IMR-90 (cell line): Measurements from ENCODE around the gene RBBP6. TPM values are rescaled to one million over a fixed set of nuclear protein-coding genes. Genes with fewer than 3 reads are reported as not detected.
A peak's percentile ranks its signal among the peaks of the same experiment; 100 is the strongest.

Experiments used
- ATAC-seq: fragments of 200-7000 bp; cut with Tn5 transposase; 2 replicates; pipeline ENCODE4 v1.9.1; 2020; ENCODE audit warnings: low read depth, mild to moderate bottlenecking, moderate library complexity
- BruUV-seq: library from RNA; stranded (reverse); fragments of 400-500 nt; replicated peaks from 2 replicates; lab custom pipeline; 2021; lab: Mats Ljungman, UMichigan
- CTCF ChIA-PET: fragments of 300-600 bp; formaldehyde crosslinking; extraction: SDS; loops from one replicate; lab custom pipeline; 2021; ENCODE audit warnings: antibody characterized with exemption; lab: Yijun Ruan, JAX
- POLR2A ChIA-PET: fragments of 300-600 bp; sonication (Branson Sonifier 250); formaldehyde crosslinking; loops from one replicate; lab custom pipeline; 2022; ENCODE audit warnings: antibody characterized with exemption; ENCODE audit not compliant: unreplicated experiment; lab: Charles Lee
- DNase-seq: peaks from one replicate; pipeline ENCODE4 v3.0.0; 2013
- H2AFZ ChIP-seq: replicated peaks from 2 replicates; pipeline ENCODE3; 2013; ENCODE audit warnings: low read length, mild to moderate bottlenecking; ENCODE audit not compliant: poor library complexity
- H2AK5ac ChIP-seq: 2 replicates; pipeline ENCODE4 v1.6.1; 2013; ENCODE audit warnings: low read depth, low read length, inconsistent platforms
- H2AK9ac ChIP-seq: replicated peaks from 2 replicates; pipeline ENCODE3; 2013; ENCODE audit warnings: mild to moderate bottlenecking, low read depth, low read length, moderate library complexity; ENCODE audit not compliant: poor library complexity
- H2BK120ac ChIP-seq: 2 replicates; pipeline ENCODE4 v1.6.1; 2013; ENCODE audit warnings: low read depth, low read length, inconsistent platforms
- H2BK15ac ChIP-seq: 3 replicates; pipeline ENCODE4 v1.6.1; 2013; ENCODE audit warnings: low read depth, low read length, inconsistent platforms
- H2BK20ac ChIP-seq: 2 replicates; pipeline ENCODE4 v1.6.1; 2013; ENCODE audit warnings: low read depth, mild to moderate bottlenecking, inconsistent platforms, low read length, moderate library complexity
- H2BK5ac ChIP-seq: 2 replicates; pipeline ENCODE4 v1.6.1; 2013; ENCODE audit warnings: mild to moderate bottlenecking, low read depth, low read length, inconsistent platforms; ENCODE audit not compliant: poor library complexity, severe bottlenecking
- H3K14ac ChIP-seq: replicated peaks from 2 replicates; pipeline ENCODE4 v1.6.1; 2013; ENCODE audit warnings: low read depth, low read length, inconsistent platforms
- H3K18ac ChIP-seq: 2 replicates; pipeline ENCODE4 v1.6.1; 2013; ENCODE audit warnings: low read depth, low read length, control low read depth
- H3K23ac ChIP-seq: 2 replicates; pipeline ENCODE4 v1.6.1; 2013; ENCODE audit warnings: low read depth, low read length, inconsistent platforms
- H3K27ac ChIP-seq: 2 replicates; pipeline ENCODE4 v1.5.1; 2013; ENCODE audit warnings: mild to moderate bottlenecking, control low read depth, low read length; ENCODE audit not compliant: insufficient read depth
- H3K27me3 ChIP-seq: 2 replicates; pipeline ENCODE4 v1.6.1; 2013; ENCODE audit warnings: low read length; ENCODE audit not compliant: control insufficient read depth, insufficient read depth
- H3K36me3 ChIP-seq: 2 replicates; pipeline ENCODE4 v1.6.1; 2013; ENCODE audit warnings: low read length, mixed read lengths; ENCODE audit not compliant: control insufficient read depth, insufficient read depth
- H3K4ac ChIP-seq: 2 replicates; pipeline ENCODE4 v1.6.1; 2013; ENCODE audit warnings: low read depth, low read length, inconsistent platforms
- H3K4me1 ChIP-seq: 2 replicates; pipeline ENCODE4 v1.6.1; 2013; ENCODE audit warnings: low read length, mixed read lengths; ENCODE audit not compliant: control insufficient read depth, insufficient read depth
- H3K4me2 ChIP-seq: 2 replicates; pipeline ENCODE4 v1.6.1; 2013; ENCODE audit warnings: low read depth, mild to moderate bottlenecking, control low read depth, low read length, moderate library complexity
- H3K4me3 ChIP-seq: 2 replicates; pipeline ENCODE4 v1.5.1; 2013; ENCODE audit warnings: low read depth, mild to moderate bottlenecking, control low read depth, low read length, moderate library complexity; ENCODE audit not compliant: insufficient read depth
- H3K56ac ChIP-seq: 2 replicates; pipeline ENCODE4 v1.6.1; 2013; ENCODE audit warnings: low read length, inconsistent platforms; ENCODE audit not compliant: insufficient read depth; ENCODE audit errors: extremely low read depth
- H3K79me1 ChIP-seq, 2 experiments: 2 replicates each; pipeline ENCODE4 v1.6.1; 2013; ENCODE audit warnings: low read length in 2 of 2, inconsistent platforms in 1 of 2, low read depth in 1 of 2
- H3K9ac ChIP-seq: 2 replicates; pipeline ENCODE4 v1.6.1; 2013; ENCODE audit warnings: low read depth, low read length, control low read depth
- H3K9me1 ChIP-seq: 2 replicates; pipeline ENCODE4 v1.6.1; 2013; ENCODE audit warnings: low read length, inconsistent platforms; ENCODE audit not compliant: insufficient read depth
- H3K9me3 ChIP-seq: 2 replicates; pipeline ENCODE4 v1.6.1; 2013; ENCODE audit warnings: low read length; ENCODE audit not compliant: control insufficient read depth, insufficient read depth
- H4K20me1 ChIP-seq: 2 replicates; pipeline ENCODE4 v1.6.1; 2013; ENCODE audit warnings: low read length, inconsistent platforms; ENCODE audit not compliant: insufficient read depth
- H4K5ac ChIP-seq: 2 replicates; pipeline ENCODE4 v1.6.1; 2013; ENCODE audit warnings: mild to moderate bottlenecking, low read depth, low read length, control low read depth
- H4K8ac ChIP-seq, 2 experiments: 2 replicates each; pipeline ENCODE4 v1.6.1; 2013; ENCODE audit warnings: low read depth in 2 of 2, low read length in 2 of 2, control low read depth in 1 of 2, inconsistent platforms in 1 of 2
- H4K91ac ChIP-seq: 2 replicates; pipeline ENCODE4 v1.6.1; 2013; ENCODE audit warnings: low read depth, low read length, inconsistent platforms; ENCODE audit not compliant: insufficient read depth
- BHLHE40 ChIP-seq: fragments of 150-350 bp; IDR thresholded peaks from 2 replicates; pipeline ENCODE4 v1.6.1; 2016; ENCODE audit warnings: mild to moderate bottlenecking, low read depth, low read length
- CTCF ChIP-seq: conservative IDR thresholded peaks from 2 replicates; pipeline ENCODE4 v1.5.1; 2012; ENCODE audit warnings: mild to moderate bottlenecking, low read depth, low read length, improper control_type of control experiment
- ELK1 ChIP-seq: fragments of 150-350 bp; IDR thresholded peaks from 2 replicates; pipeline ENCODE4 v1.6.1; 2016; ENCODE audit warnings: low read depth, mild to moderate bottlenecking, low read length, moderate library complexity, borderline replicate concordance
- MAFK ChIP-seq: IDR thresholded peaks from 2 replicates; pipeline ENCODE4 v1.6.1; 2012; ENCODE audit warnings: low read depth, low read length, improper control_type of control experiment
- MAZ ChIP-seq: IDR thresholded peaks from 2 replicates; pipeline ENCODE4 v1.6.1; 2012; ENCODE audit warnings: low read depth, mild to moderate bottlenecking, low read length, improper control_type of control experiment, moderate library complexity, borderline replicate concordance
- MXI1 ChIP-seq: IDR thresholded peaks from 2 replicates; pipeline ENCODE4 v1.6.1; 2012; ENCODE audit warnings: low read depth, mild to moderate bottlenecking, low read length, moderate library complexity, borderline replicate concordance
- NFE2L2 ChIP-seq: fragments of 150-350 bp; IDR thresholded peaks from 2 replicates; pipeline ENCODE4 v1.6.1; 2016; ENCODE audit warnings: low read depth, mild to moderate bottlenecking, low read length
- RFX5 ChIP-seq: IDR thresholded peaks from 2 replicates; pipeline ENCODE4 v1.8.0; 2012; ENCODE audit warnings: low read depth, mild to moderate bottlenecking, low read length, moderate library complexity
- SMC3 ChIP-seq: fragments of 150-350 bp; IDR thresholded peaks from 2 replicates; pipeline ENCODE4 v1.6.1; 2016; ENCODE audit warnings: low read depth, mild to moderate bottlenecking, antibody characterized with exemption, low read length, moderate library complexity
- USF2 ChIP-seq: fragments of 150-350 bp; IDR thresholded peaks from 2 replicates; pipeline ENCODE4 v1.6.1; 2017; ENCODE audit warnings: mild to moderate bottlenecking, antibody characterized with exemption, low read length, low read depth
- WGBS, 2 experiments: methylation state at CpG; one replicate each; pipeline versions ENCODE4 v1.1.5 to v1.1.7; 2013; ENCODE audit warnings: missing lambda C conversion rate in 2 of 2; ENCODE audit not compliant: insufficient read length in 1 of 2; ENCODE audit errors: extremely low coverage in 2 of 2; 5-methylcytosine and 5-hydroxymethylcytosine counted together
- dilution Hi-C: fragments of 300-500 bp; cut with HindIII; formaldehyde crosslinking; loops from one replicate; pipeline ENCODE4 v1.14.3; 2018; ENCODE audit warnings: low sequenced_read_pairs; ENCODE audit not compliant: unreplicated experiment
- in situ Hi-C: fragments of 300-500 bp; cut with MboI; formaldehyde crosslinking; loops from 3 replicates; pipeline ENCODE4 v1.14.3; 2019; ENCODE audit warnings: low sequenced_read_pairs, inconsistent platforms, mixed read lengths
- intact Hi-C: fragments of 100-400 bp; cut with micrococcal nuclease; formaldehyde crosslinking; loops from 2 replicates; pipeline ENCODE4 v1.10.0; 2022
- polyA plus RNA-seq, 3 experiments: library from polyadenylated mRNA; depleted of rRNA; stranded (reverse); fragments of >200 nt; gene quantifications; 2 replicates each; pipeline ENCODE4 v1.2.3, GENCODE V29; 2012; ENCODE audit warnings: low replicate concordance in 1 of 3
- total RNA-seq: library from RNA; depleted of rRNA; stranded (reverse); fragments of >200 nt; gene quantifications from 2 replicates; pipeline ENCODE4 v1.2.3, GENCODE V29; 2012

RBBP6 gene
- total and polyA plus RNA-seq, 2 of the 4 experiments (the other 2 are of a cell fraction), result 7.2 to 17.8 TPM

GRCh38 chr16:24524855-24525677 is 14.3 kb upstream of the RBBP6 start (continued):
- no peak for TF ChIP-seq RFX5
- no peak for TF ChIP-seq MAFK

- H3K9ac ChIP-seq, result no peak overlapping the region
- dilution Hi-C loops (no loop called here), in situ Hi-C loops (loop anchor here (25.0 kb wide), 1 partner anchor 711 kb away; no protein-coding TSS in a partner anchor), intact Hi-C loops (no loop called here)
- H4K91ac ChIP-seq, result no peak overlapping the region
- ChIA-PET POLR2A (no interaction called here), CTCF (interaction anchor here (1.2 to 1.4 kb wide), 2 partner anchors 9 kb away, joined by 4 to 5 read pairs; no protein-coding TSS in a partner anchor)
- H2AFZ ChIP-seq, result peak overlapping the region; percentile 33
- no peaks in the 10 kb centered on the region for H4K20me1 ChIP-seq
- H2BK5ac ChIP-seq, result no peak overlapping the region
- H3K4me3 ChIP-seq, result no peak overlapping the region
- peaks cover 4% of the 10 kb centered on the region; the same call in 1 of the 2 replicates for H3K9me1 ChIP-seq
- H3K36me3 ChIP-seq, result no peaks in the 10 kb centered on the region
- H3K4me1 ChIP-seq, result peaks cover 5% of the 10 kb centered on the region; the same call in 1 of the 2 replicates
- ATAC-seq, result peak; percentile 55
- no peak overlapping the region for H4K5ac ChIP-seq
- H2BK15ac ChIP-seq, result no peak overlapping the region
- no peak overlapping the region for H3K23ac ChIP-seq
- H2AK9ac ChIP-seq, result no peak overlapping the region
- no peak overlapping the region for H3K14ac ChIP-seq
- no peak overlapping the region for H3K18ac ChIP-seq
- H3K4me2 ChIP-seq, result no peak overlapping the region
- H3K27ac ChIP-seq, result no peak overlapping the region
- no peak overlapping the region for H4K8ac ChIP-seq
- no peak overlapping the region for H2BK120ac ChIP-seq
- WGBS, 2 experiments, result no CpG with 5 or more reads among the region's 7 CpGs
- H2BK20ac ChIP-seq, result no peak overlapping the region
- H3K4ac ChIP-seq, result no peak overlapping the region
- no peak overlapping the region for H3K56ac ChIP-seq
- H3K79me1 ChIP-seq, result no peaks in the 10 kb centered on the region
- no peaks in the 10 kb centered on the region for H3K9me3 ChIP-seq
- H3K27me3 ChIP-seq, result peaks cover 2% of the 10 kb centered on the region; the same call in 1 of the 2 replicates
- no peak overlapping the region for H2AK5ac ChIP-seq
- DNase-seq, result no peak
- no TSS peak for BruUV-seq
- TF ChIP-seq MAZ, result no peak
- TF ChIP-seq CTCF, result no peak
- TF ChIP-seq MAFK, result no peak
- TF ChIP-seq NFE2L2, result no peak
- no peak for TF ChIP-seq MXI1
- no peak for TF ChIP-seq SMC3
- no peak for TF ChIP-seq ELK1
- TF ChIP-seq BHLHE40, result no peak
- no peak for TF ChIP-seq USF2
Measured at GRCh38 chr16:24525970-24526559, 13.3 kb upstream of the RBBP6 start.
